Subcutaneous abdominal adipose tissue (tissue), 5 donors: ENCODE measurements around the gene ERVMER34-1.
A peak's percentile ranks its signal among the peaks of the same experiment; 100 is the strongest.

Experiments
- H3K27ac ChIP-seq: one replicate; pipeline ENCODE4 v1.7.0; 2013; ENCODE audit warnings: low read depth, mild to moderate bottlenecking, inconsistent platforms, low read length, moderate library complexity
- H3K27me3 ChIP-seq, 5 donors: one replicate each; pipeline ENCODE4 v1.7.0; 2013; ENCODE audit warnings: low read length in 5 of 5, inconsistent platforms in 1 of 5; ENCODE audit not compliant: control insufficient read depth in 5 of 5, insufficient read depth in 4 of 5
- H3K36me3 ChIP-seq, 5 donors: one replicate each; pipeline ENCODE4 v1.7.0; 2013; ENCODE audit warnings: low read length in 5 of 5; ENCODE audit not compliant: control insufficient read depth in 5 of 5, insufficient read depth in 5 of 5
- H3K4me1 ChIP-seq, 5 donors: one replicate each; pipeline ENCODE4 v1.7.0; 2013; ENCODE audit warnings: low read length in 5 of 5, mild to moderate bottlenecking in 3 of 5, moderate library complexity in 1 of 5; ENCODE audit not compliant: control insufficient read depth in 5 of 5, insufficient read depth in 5 of 5
- H3K4me3 ChIP-seq, 5 donors: one replicate each; pipeline ENCODE4 v1.7.0; 2013; ENCODE audit warnings: low read length in 5 of 5, low read depth in 1 of 5
- H3K9ac ChIP-seq, 5 donors: one replicate each; pipeline ENCODE4 v1.7.0; 2013; ENCODE audit warnings: low read length in 5 of 5, mild to moderate bottlenecking in 4 of 5, moderate library complexity in 3 of 5
- H3K9me3 ChIP-seq, 5 donors: one replicate each; pipeline ENCODE4 v1.7.0; 2013; ENCODE audit warnings: low read length in 5 of 5; ENCODE audit not compliant: control insufficient read depth in 5 of 5
- donor health status: healthy.
- donor health status: healthy.
- donor health status: healthy.
- donor health status: healthy.
- donor health status: healthy.

The ERVMER34-1 gene

GRCh38 chr4:52760256-52760655 is 9.0 kb upstream of the ERVMER34-1 start:
- Histone ChIP-seq H3K36me3 (no peaks in the 10 kb centered on the region), H3K9ac (no peak overlapping the region), H3K9me3 (no peaks in the 10 kb centered on the region), H3K4me3 (no peak overlapping the region), H3K27me3 (no peaks in the 10 kb centered on the region), H3K27ac (no peak overlapping the region), H3K4me1 (no peaks in the 10 kb centered on the region)

GRCh38 chr4:52755426-52755825 is 4.2 kb upstream of the ERVMER34-1 start:
- Histone ChIP-seq H3K27ac (no peak overlapping the region), H3K4me3 (no peak overlapping the region), H3K36me3 (no peaks in the 10 kb centered on the region), H3K9me3 (no peaks in the 10 kb centered on the region), H3K4me1 (peaks cover 4 to 14% (median 13%) of the 10 kb centered on the region in 5 donors), H3K27me3 (peaks cover 4 to 20% (median 10%) of the 10 kb centered on the region in 5 donors), H3K9ac (no peak overlapping the region)

- Histone ChIP-seq H3K36me3 (no peaks in the 10 kb centered on the region), H3K4me3 (no peak overlapping the region), H3K9ac (no peak overlapping the region), H3K27ac (no peak overlapping the region), H3K27me3 (peaks cover 4 to 30% (median 14%) of the 10 kb centered on the region in 5 donors), H3K4me1 (peaks cover 4 to 14% (median 13%) of the 10 kb centered on the region in 5 donors), H3K9me3 (no peaks in the 10 kb centered on the region)
Observed at GRCh38 chr4:52752936-52753335, 1.7 kb upstream of the ERVMER34-1 start.

- Histone ChIP-seq H3K36me3 (no peaks in the 10 kb centered on the region), H3K27me3 (peaks cover 4 to 30% (median 14%) of the 10 kb centered on the region in 5 donors), H3K27ac (no peak overlapping the region), H3K4me1 (peaks cover 4 to 14% (median 13%) of the 10 kb centered on the region in 5 donors), H3K4me3 (peak overlapping the region in 4 of 5 donors; percentile 58 to 72 (median 66)), H3K9ac (peak overlapping the region in 2 of 5 donors; percentile 8 to 53), H3K9me3 (no peaks in the 10 kb centered on the region)
Observed at GRCh38 chr4:52751487-52751911, 274 bp upstream of the ERVMER34-1 start.

- H3K27ac ChIP-seq: no peak overlapping the region
- H3K36me3 ChIP-seq: no peaks in the 10 kb centered on the region
- no peak overlapping the region for H3K4me3 ChIP-seq
- H3K9ac ChIP-seq: no peak overlapping the region
- no peaks in the 10 kb centered on the region for H3K9me3 ChIP-seq
- peaks cover 4 to 30% (median 14%) of the 10 kb centered on the region in 5 donors for H3K27me3 ChIP-seq
- peaks cover 4 to 14% (median 13%) of the 10 kb centered on the region in 5 donors for H3K4me1 ChIP-seq
Observed at GRCh38 chr4:52750213-52750612, 1.0 kb downstream of the ERVMER34-1 start.

GRCh38 chr4:52748432-52748831 is 2.8 kb downstream of the ERVMER34-1 start:
- Histone ChIP-seq H3K9ac (no peak overlapping the region), H3K27ac (no peak overlapping the region), H3K4me3 (no peak overlapping the region), H3K36me3 (no peaks in the 10 kb centered on the region), H3K27me3 (peaks cover 4 to 30% (median 14%) of the 10 kb centered on the region in 5 donors), H3K4me1 (peaks cover 4 to 14% (median 13%) of the 10 kb centered on the region in 5 donors), H3K9me3 (no peaks in the 10 kb centered on the region)

GRCh38 chr4:52744588-52744987 is 6.6 kb downstream of the ERVMER34-1 start:
- peaks cover 0 to 3% (median 0%) of the 10 kb centered on the region in 5 donors for H3K27me3 ChIP-seq
- H3K4me1 ChIP-seq: no peaks in the 10 kb centered on the region
- H3K9ac ChIP-seq: no peak overlapping the region
- H3K36me3 ChIP-seq: no peaks in the 10 kb centered on the region
- no peak overlapping the region for H3K4me3 ChIP-seq
- no peak overlapping the region for H3K27ac ChIP-seq
- no peaks in the 10 kb centered on the region for H3K9me3 ChIP-seq

- Histone ChIP-seq H3K36me3 (no peaks in the 10 kb centered on the region), H3K27me3 (no peaks in the 10 kb centered on the region), H3K9ac (no peak overlapping the region), H3K9me3 (no peaks in the 10 kb centered on the region), H3K4me3 (no peak overlapping the region), H3K27ac (no peak overlapping the region), H3K4me1 (no peaks in the 10 kb centered on the region)
Observed at GRCh38 chr4:52743444-52744019, 7.7 kb downstream of the ERVMER34-1 start.

GRCh38 chr4:52729586-52729985 is 21.6 kb downstream of the ERVMER34-1 start:
- Histone ChIP-seq H3K4me1 (no peaks in the 10 kb centered on the region), H3K4me3 (no peak overlapping the region), H3K27ac (no peak overlapping the region), H3K36me3 (no peaks in the 10 kb centered on the region), H3K9ac (no peak overlapping the region), H3K9me3 (no peaks in the 10 kb centered on the region), H3K27me3 (no peaks in the 10 kb centered on the region)

- Histone ChIP-seq H3K4me1 (no peaks in the 10 kb centered on the region), H3K27me3 (no peaks in the 10 kb centered on the region), H3K27ac (no peak overlapping the region), H3K9me3 (no peaks in the 10 kb centered on the region), H3K36me3 (no peaks in the 10 kb centered on the region), H3K4me3 (no peak overlapping the region), H3K9ac (no peak overlapping the region)
Observed at GRCh38 chr4:52728691-52729240, 22.5 kb downstream of the ERVMER34-1 start.
